ENCODE data around the gene PCNX3. TPM values are rescaled to one million over a fixed set of nuclear protein-coding genes. Genes with fewer than 3 reads are reported as not detected.
"Not testable (repeated sequence)": the region's sequence is repeated elsewhere in the genome, so short reads cannot be mapped to it uniquely, and the experiment has no call there.

Gene PCNX3
- total and polyA plus RNA-seq, 2 experiments from 2014 or later = 22.0 to 42.7 TPM

DNA sequence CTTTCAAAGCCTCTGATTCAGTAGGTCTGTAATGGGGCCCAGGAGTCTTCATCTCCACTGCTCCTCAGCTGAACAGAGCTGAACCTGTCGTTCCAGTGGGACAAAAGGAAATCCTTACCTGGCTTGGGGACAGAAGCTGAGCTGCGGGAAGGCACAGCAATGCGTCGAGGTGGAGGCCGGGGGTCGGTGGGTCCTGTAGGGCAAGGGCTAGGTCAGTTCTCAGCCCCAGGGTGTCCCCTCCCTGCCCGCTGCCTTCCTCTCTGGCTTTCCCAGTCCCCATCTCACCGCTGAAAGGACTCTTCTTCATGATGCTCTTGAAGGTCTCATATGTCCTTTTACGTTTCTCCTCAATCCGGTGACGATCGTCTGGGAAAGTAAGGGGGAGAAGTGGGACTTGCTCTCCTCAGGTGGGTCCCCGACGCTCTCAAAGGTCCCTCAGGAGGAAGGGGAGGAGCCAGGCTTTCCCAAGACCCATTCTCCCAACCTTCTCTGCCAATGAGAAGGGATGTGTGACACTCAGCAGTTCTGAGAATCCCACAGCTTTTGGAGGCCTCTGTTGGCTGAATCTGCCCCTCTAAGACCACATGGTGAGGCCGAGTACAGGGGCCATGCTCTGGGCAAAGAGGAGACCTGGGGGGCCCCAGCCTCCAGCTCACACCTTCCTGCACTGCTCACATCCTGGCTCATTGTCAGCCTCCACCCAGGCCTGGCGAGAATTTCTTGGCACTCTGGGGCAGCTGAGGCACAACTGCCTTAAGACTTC, 40.2 kb downstream of the PCNX3 start:
- peaks cover 46% of the 10 kb centered on the region for H3K36me3 ChIP-seq
- H3K27me3 ChIP-seq = no peaks in the 10 kb centered on the region
- DNase-seq (ENCODE audit: low read depth in 1 of 2, low spot score in 1 of 2) = no peak
- no peak overlapping the region for H3K4me3 ChIP-seq
- H3K9me3 ChIP-seq (ENCODE audit: low read depth) = no peaks in the 10 kb centered on the region
- TF ChIP-seq, protein P1, sequence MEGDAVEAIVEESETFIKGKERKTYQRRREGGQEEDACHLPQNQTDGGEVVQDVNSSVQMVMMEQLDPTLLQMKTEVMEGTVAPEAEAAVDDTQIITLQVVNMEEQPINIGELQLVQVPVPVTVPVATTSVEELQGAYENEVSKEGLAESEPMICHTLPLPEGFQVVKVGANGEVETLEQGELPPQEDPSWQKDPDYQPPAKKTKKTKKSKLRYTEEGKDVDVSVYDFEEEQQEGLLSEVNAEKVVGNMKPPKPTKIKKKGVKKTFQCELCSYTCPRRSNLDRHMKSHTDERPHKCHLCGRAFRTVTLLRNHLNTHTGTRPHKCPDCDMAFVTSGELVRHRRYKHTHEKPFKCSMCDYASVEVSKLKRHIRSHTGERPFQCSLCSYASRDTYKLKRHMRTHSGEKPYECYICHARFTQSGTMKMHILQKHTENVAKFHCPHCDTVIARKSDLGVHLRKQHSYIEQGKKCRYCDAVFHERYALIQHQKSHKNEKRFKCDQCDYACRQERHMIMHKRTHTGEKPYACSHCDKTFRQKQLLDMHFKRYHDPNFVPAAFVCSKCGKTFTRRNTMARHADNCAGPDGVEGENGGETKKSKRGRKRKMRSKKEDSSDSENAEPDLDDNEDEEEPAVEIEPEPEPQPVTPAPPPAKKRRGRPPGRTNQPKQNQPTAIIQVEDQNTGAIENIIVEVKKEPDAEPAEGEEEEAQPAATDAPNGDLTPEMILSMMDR (IDR thresholded peaks at IDR 0.05; ENCODE audit: low read depth, low read length) = no peak
- H3K27ac ChIP-seq = no peak overlapping the region
- peaks cover 10% of the 10 kb centered on the region for H3K4me1 ChIP-seq (ENCODE audit: low read depth)

DNA sequence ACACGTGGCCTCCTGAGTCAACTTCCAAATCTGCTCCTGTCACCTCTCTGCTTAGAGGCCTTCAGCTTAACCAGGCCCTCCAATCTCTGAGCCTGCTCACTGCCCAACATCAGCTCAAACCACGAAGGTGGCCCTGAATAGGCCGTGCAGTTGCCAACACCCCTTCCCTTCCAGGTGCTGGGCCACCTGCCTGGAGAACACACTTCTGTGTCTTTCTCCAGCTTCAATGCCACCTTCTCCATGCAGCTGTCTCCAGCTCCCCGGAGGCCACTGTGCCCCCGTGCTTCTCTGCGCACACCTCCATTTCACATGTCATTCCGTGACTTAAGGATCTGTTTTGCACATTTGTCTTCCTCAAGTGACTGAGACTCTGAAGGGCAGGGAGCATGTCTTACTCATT, 41.9 kb downstream of the PCNX3 start:
- Histone ChIP-seq H3K27me3 (no peaks in the 10 kb centered on the region), H3K36me3 (peaks cover 46% of the 10 kb centered on the region), H3K4me1 (ENCODE audit: low read depth) (peaks cover 10% of the 10 kb centered on the region), H3K27ac (no peak overlapping the region), H3K4me3 (no peak overlapping the region), H3K9me3 (ENCODE audit: low read depth) (no peaks in the 10 kb centered on the region)
- TF ChIP-seq, protein P1 (IDR thresholded peaks at IDR 0.05; ENCODE audit: low read depth, low read length) = no peak
- DNase-seq (ENCODE audit: low read depth in 1 of 2, low spot score in 1 of 2) = no peak

DNA sequence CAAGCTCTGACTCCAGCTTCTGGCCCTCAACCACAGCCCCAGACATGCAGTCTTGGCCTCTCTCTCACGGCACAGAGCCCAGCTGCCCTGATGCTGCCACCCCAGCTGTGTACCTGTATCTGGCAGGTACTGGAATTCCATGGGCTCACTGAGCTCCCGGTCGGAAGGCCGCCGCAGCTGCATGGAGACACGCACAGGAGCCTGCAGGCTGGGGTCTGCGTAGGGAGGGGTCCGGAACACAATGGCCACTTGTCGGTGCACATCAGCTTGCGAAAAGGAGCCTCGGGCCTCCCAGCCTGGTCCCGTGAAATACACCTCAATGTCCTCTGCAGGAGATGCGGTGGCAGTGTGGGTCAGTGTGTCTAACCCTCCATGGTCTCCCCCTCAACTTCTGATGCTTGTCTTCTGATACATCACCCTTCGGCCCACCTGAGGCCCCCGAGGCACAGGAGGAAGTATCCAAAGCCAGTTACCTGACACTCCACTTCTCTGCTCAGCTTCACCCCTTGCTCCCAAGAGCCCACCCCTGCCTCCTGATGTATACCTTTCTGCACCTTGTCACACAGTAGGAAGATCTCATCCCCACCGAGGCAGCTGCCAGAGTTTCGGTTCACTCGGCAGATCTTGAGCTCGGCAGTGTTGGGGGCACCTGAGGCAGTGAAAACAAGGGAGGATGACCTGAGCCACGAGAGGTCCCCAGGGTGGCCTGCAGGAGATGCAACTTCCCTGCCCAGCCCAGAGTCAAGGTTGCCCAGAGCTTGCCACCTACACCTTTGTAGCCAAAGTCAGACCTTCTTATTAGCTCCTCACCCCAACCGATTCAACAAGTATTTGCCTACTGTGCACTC, 42.8 kb downstream of the PCNX3 start:
- Histone ChIP-seq H3K9me3 (ENCODE audit: low read depth) (no peaks in the 10 kb centered on the region), H3K4me3 (no peak overlapping the region), H3K36me3 (peaks cover 46% of the 10 kb centered on the region), H3K27me3 (no peaks in the 10 kb centered on the region), H3K27ac (no peak overlapping the region), H3K4me1 (ENCODE audit: low read depth) (peaks cover 5% of the 10 kb centered on the region)
- TF ChIP-seq, protein P1 (IDR thresholded peaks at IDR 0.05; ENCODE audit: low read depth, low read length) = no peak
- DNase-seq (ENCODE audit: low read depth in 1 of 2, low spot score in 1 of 2) = no peak

DNA sequence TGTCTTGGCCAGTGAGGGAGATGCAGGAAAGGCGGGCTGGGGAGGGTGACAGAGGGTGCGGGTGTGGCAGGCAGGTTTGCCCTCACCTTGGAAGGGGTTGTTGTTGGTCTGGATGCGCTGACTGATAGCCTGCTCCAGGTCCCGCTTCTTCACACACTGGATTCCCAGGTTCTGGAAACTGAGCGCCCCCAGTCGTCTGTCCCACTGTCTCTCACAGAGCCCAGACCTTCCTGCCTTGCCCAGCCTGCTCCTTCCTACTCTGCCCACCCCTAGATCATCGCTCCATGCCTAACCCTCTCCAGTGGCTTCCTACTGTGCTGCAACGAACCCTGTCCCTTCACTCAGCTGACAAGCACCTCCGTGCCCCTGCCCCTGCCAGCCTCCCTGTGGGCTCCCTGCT, 44.5 kb downstream of the PCNX3 start:
- Histone ChIP-seq H3K27ac (no peak overlapping the region), H3K36me3 (peaks cover 37% of the 10 kb centered on the region), H3K4me1 (ENCODE audit: low read depth) (no peaks in the 10 kb centered on the region), H3K4me3 (no peak overlapping the region), H3K9me3 (ENCODE audit: low read depth) (no peaks in the 10 kb centered on the region), H3K27me3 (no peaks in the 10 kb centered on the region)
- TF ChIP-seq, protein P1 (IDR thresholded peaks at IDR 0.05; ENCODE audit: low read depth, low read length) = no peak
- DNase-seq (ENCODE audit: low read depth in 1 of 2, low spot score in 1 of 2) = no peak

DNA sequence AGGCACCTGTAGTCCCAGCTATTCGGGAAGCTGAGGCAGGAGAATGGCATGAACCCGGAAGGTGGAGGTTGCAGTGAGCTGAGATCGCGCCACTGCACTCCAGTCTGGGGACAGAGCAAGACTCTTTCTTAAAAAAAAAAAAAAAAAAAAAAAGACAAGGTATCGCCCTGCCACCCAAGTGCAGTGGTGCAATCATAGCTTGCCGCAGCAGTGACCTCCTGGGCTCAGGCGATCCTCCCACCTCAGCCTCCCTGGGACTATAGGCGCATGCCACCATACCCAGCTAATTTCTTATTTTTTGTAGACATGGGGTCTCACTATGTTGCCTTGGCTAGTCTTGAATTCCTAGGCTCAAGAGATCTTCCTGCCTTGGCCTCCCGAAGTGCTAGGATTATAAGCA, 45.3 kb downstream of the PCNX3 start:
- not testable (repeated sequence) for H3K27me3 ChIP-seq; H3K9me3 ChIP-seq (ENCODE audit: low read depth); DNase-seq (ENCODE audit: low read depth in 1 of 2, low spot score in 1 of 2); H3K4me1 ChIP-seq (ENCODE audit: low read depth); H3K4me3 ChIP-seq; H3K27ac ChIP-seq
- H3K36me3 ChIP-seq = peaks cover 32% of the 10 kb centered on the region
